Right hindlimb (tissue), 1 donor: ENCODE data around the gene CCDC187.
"Not testable (repeated sequence)": the region's sequence is repeated elsewhere in the genome, so short reads cannot be mapped to it uniquely, and the experiment has no call there.

Source experiments
- DNase-seq: peaks from one replicate; pipeline ENCODE4 v3.0.0-alpha.2; 2018

The CCDC187 gene

DNA sequence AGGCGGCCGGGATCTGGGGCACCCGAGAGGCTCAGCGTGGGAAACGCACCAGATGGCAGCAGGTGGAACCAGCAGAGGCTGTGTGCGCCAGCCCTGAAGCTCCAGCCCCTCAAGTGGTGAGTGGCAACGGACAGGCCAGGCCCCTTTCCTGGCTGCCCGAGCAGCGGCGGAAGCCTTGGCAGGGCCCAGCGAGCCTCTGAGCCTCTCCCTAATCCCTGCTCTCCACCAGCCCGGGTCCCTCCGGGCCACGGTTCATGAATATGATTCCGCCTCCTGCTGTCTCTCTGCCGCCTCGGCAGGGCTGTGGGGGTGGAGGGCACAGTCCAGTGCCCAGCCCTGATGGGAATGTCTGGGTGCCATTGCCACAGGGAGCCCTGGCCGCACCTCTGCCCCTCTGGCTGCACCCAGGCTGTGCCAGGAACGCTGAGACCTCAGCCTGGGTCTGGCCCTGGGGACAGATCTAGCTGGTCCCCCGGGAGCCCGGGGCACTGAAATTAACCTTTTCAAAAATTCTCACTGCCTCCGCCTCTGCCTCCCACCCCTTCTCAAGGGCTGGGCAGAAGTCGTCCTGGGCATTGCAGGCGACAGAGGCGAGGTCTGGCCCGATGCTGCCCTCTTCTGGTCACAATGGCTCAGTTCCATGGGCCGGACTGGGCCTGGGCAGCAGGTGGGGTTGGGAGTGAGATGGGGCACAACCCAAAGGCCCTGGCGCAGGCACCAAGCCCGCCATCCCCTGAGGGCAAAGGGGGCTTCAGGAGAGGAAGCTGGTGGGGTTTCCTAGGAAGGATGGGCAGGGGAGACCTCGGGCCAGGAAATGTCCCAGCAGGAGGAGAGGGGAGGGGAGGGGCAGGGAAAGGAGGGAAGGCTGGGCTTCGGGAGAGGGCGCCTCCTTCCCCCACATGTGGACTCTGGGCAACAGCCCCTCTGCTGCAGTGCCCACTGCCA lies 20.3 kb downstream of the CCDC187 start:
- DNase-seq, result peak; percentile 81

DNA sequence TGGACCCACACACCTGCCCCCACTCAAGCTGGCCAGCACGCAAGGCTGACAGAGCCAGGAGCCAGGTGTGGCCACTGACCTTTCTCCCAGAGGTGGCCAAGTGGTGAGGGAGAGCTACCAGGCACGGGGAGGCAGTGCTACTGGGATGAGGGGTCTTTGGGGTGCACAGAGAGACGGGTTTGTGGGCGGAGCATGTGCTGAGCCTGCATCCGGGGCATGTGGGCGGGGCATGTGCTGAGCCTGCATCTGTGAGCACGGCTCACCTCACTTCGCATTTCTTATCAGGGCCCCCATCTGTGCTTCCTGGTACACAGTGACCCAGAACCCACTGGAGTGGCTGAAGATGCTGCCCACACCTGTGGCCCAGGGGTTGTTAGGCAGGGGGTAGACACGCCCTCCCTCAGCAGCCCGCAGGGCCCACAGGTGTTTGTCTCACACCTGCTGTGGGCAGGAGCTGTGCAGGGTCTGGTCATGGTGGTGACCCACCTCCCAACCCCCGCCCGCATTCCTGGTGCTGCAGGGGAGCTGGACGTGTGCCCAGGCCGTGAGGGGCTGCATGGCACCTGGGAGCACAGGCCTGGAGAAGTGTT lies 21.5 kb downstream of the CCDC187 start:
- DNase-seq, result no peak

DNA sequence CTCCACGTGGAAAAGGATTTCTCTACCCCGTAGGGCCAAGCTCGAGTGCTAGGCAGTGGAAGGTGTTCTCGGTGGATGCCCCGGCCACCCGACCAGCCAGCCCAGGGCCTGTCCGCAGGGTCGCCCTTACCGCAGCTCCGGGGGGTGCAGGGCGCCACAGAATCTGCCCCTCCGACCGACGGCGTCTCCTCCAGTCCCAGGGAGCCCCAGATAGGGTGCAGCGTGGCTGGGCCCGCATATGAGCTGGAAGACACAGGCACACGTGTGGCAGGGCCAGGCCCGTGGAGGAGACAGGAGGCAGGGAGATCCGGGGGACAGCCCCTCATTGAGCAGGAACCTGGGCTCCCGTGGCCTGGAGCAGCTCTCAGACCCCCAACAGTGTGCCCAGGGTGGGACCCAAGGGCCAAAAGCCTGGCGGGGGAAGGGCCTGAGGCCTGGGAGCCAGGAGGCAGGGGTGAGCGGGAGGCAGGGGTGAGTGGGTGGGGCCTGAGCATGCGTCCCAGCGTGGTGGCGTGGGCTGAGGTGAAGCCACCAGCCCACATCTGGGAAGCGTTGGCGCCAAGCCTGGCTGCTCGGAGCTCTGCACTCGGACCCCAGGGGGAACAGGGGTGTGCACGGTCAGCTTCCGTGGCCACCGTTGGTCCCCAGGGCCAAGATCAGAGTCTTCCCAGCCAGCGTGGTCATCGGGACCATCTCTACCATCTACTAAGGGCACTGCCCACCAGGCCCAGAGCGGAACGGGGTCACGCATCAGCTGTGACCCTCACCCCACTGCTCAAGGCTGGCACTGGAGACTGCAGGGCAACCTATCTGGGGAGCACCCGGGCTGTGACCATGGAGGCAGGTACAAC lies 22.2 kb downstream of the CCDC187 start:
- no peak for DNase-seq

DNA sequence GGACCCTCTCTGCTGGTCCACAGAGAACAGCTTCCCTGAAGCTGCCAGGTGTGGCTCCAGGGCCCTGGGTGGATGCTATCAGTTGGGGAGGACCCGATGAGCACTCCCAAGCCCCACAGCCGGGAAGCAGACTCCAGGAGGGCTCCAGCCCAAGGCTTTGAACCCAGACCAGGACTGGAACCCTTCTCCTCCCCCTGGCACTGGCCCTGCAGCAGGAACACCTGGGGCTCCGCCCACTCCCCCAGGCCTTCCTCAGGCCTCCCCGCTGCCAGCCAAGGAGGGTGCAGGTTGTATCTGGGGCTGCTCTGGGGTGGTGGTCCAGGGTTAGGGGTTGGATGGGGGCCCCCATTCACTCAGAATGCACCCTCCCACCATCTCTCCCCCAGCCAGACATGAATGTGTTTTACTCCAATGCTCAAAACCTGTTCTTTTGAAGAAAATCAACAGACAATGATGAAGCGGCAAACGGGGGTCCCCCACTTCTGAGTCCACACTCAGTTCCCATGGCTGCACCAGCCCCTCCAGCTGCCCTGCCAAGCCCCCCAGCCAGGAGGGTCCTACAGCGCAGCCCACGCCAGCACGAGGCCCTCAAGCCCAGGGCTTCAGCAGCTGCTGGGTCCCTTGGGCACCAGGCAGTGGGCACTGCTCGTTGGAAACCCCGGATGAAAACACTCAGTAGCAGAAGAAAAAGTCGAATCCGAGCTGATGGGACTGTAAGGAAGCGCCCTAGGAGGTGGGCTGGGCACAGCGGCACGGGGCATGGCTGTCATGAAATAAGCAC lies 23.2 kb downstream of the CCDC187 start:
- DNase-seq, result no peak

DNA sequence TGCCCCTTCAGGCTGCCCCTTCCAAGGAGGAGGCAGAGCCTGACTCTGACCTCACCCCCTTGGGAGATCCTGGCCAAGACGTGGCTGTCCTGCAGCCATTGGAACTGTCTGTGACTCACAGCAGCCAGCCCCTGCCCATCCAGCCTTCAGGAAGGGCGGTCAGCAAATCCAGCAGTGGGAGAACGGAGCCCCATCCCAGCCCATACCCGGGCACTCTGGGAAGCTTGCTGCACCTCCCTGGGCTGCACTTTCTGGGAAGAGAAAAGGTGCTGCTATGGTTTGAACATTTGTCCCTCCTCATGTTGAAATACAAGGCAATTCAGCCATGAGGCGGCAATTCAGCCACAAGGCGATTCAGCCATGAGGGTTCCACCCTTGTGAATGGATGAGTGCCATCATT lies 24.4 kb downstream of the CCDC187 start:
- DNase-seq, result no peak

DNA sequence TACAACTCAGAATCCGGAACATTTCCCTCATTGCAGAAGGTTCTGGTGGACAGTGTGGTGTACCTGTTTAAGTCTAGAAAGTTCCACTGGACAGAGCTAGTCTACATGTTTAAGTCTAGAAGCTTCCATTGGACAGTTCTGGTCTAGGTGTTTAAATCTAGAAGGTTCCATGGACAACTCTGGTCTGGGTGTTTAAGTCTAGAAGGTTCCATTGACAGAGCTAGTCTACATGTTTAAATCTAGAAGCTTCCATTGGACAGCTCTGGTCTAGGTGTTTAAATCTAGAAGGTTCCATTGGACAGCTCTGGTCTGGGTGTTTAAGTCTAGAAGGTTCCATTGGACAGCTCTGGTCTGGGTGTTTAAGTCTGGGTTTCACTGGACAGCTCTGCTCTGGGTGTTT lies 25.0 kb downstream of the CCDC187 start:
- no peak for DNase-seq

DNA sequence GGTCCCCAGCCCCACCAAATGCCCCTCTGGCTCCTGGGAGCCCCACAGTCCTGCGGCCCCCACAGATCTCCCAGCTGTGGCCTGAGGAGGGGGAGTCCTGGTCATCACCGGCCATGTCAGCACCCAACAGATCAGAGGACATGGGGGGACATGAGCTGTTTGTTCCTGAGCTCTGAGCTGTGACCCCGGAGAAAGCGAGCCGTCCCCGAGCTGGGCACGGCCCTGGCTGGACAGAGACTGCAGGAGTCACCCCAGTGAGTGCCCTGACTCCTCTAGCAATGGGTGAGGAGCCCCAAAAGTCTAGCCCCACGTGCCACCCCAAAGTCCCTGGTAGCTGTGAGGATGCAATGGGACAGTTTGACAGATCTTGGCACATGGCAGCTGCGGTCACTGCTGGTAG lies 25.7 kb downstream of the CCDC187 start:
- DNase-seq, result no peak

DNA sequence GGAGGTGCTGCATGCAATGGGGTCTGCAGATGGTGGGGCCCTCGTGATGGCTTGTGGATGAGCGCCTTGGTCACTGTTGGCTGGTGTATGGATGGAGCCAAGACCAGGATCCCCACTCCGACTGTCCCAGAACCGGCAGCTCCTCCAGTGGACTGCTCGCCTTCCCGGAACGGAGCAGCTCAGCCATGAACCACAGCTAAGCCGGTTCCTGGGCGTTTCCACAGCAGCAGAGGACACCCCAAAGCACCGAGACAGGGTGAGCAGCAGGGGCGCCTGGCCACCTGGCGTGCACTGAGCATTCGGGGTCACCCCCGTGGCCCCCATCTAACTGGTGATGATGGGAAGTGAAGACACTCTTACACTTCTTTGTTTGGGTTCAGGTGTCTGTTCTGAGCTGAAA lies 26.1 kb downstream of the CCDC187 start:
- DNase-seq, result no peak

DNA sequence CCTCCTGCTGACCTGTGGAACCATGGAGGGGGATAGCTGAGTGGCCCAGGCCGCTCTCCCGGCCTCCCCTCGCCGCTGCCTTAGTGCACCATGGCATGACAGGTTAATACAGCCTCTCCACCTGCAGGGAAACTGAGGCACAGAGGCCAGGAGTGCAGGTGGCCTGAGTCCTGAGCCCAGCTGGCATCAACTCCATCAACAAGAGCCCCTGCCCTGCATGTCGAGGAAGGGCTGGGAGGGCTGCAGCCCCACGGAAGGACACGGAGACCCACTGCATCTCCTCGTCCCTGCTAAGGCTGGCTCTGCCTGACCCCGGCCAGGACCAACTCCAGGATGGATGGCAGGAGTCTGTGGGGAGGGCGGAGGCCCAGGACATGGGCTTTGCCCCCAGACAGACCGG lies 27.2 kb downstream of the CCDC187 start:
- DNase-seq, result no peak

DNA sequence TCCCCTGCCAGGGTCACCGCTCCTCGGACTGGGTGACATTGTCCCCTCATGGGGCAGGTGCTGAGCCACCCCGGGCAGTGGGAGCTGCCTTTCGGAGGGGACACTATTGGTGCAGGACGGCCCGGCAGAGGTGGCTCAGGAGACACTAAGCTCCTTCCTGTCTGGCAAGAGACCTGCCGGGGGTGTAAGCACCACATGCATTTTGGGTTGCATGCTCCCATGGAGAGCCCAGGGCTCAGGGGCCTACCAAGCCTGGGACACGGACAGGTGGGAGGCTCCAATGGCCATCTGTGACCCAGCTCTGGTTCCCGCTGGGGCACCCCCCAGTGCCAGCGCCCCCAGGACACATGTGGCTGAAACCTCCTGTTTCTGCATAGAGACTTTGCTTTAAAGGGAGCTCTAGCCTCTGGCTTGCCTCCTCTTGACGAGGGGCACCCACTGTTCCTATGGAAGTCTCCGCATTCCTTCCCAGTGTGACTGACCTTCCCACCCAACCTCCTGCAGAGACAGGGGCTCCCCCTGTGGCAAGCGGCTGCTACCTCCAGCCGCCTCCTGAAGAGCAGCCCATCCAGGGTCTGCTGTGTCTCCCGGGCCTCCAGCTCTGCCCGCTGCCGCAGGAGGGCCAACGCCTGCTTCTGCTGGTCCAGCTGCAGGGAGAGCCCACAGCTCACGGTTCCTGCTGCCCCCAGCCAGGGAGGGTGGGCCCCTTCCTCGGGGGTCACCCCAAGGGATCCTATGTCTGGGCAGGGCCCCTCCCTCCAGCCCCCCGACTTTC lies 28.1 kb downstream of the CCDC187 start:
- DNase-seq, result no peak

DNA sequence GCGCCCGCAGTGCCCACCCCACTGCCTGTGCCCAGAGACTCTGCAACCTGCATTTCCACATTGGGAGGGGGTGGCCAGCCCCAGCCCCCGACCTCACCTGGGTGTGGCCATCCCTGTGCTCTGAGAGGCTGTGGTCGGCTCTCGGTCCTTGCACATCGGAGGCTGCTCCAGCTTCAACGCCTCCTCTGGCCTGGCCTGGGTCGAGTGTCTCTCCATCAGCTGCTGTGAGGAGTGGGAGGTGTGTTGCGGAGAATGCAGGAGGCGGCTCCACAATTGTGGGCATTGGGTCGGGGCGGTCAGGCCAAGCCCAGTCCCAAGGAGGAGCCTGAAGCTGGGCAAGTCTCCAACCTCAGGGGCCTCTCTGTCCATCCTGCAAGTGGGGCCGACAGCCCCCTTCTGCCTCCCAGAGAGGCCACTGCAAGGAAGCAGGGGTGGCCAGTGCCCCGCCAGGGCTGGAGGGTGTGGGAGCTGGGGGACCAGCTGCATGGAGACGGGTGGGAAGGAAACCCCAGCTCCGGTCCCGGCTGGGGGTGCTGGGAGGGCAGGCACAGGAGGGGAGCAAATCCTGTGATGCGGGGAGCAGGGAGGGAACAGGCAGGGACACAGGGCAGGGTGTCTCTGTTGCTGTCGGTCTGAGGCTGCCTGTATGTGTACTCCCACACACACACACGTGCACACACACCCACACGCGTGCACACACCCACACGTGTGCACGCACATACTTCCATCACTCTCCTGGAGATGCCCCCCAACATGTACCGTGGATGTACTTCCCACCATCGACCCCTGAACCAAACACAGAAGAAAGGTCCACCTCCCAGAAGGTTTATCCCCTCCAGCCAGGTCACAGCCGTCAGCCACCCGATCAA lies 28.9 kb downstream of the CCDC187 start:
- DNase-seq, result no peak

DNA sequence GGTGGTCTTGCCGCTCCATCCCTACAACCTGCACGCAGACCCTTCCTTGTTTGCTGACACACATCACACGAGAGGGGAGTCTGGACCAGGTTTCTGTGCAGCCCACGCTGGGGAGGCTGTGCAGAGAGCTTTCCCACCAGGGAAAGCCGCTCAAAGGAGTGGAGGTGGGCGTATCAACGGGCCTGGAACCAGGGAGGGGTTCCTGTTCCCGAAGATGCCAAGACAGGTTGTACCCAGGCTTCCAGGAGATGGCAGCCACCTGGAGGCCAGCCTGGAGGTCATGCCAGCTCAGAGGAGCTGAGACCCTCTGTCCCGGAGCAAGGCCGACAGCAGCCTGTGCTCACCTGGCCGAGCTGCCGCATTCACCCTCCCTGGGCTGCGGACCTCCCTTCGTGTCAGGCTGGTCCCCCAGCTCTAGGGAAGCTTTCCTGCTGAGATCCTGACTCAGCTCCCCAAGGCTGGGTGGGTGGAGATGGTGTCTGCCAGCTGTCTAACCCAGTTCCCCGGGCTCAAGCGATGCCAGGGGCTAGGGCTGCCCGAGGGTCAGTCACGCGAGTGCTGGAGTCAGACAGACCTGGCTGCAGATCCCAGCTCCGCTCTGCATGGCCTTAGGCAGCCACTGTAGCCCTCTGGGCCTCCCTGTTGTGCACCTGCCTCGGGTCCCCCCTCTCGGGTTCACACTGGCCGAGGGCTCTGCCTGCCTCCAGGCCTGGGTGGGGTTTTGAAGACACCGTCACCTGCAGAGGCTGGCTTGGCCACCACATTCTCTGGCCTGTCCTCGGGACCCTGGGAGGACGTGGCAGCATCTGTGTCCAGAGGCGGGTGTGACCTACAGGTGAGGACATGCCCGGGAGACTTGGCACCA lies 29.7 kb downstream of the CCDC187 start:
- DNase-seq, result no peak

DNA sequence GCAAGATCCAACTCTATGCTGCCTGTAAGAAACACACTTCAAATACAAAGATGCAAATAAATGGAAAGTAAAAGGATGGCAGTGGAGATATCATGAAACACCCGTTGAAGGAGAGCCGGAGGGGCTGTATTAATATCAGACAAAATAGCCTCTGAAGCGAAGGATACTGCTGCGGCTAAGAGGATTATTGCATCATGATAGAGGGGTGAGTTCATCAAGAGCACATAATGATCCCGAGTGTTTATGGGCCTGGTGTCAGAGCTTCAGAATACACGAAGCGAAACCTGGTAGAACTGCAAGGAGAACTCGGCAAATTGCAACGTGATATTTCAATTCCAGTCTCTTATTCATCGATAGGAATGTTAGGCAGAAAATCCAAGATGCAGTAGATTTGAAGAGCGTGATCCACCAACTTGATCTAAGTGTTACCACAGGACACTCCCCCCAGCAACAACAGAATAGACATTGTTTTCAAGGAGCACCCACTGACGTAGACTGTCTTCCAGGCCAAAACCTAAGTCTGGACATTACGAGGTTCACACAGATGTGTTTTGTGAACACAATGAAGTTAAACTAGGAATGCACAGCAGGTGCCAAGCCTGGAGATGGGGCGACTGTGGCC lies 30.5 kb downstream of the CCDC187 start:
- no peak for DNase-seq

DNA sequence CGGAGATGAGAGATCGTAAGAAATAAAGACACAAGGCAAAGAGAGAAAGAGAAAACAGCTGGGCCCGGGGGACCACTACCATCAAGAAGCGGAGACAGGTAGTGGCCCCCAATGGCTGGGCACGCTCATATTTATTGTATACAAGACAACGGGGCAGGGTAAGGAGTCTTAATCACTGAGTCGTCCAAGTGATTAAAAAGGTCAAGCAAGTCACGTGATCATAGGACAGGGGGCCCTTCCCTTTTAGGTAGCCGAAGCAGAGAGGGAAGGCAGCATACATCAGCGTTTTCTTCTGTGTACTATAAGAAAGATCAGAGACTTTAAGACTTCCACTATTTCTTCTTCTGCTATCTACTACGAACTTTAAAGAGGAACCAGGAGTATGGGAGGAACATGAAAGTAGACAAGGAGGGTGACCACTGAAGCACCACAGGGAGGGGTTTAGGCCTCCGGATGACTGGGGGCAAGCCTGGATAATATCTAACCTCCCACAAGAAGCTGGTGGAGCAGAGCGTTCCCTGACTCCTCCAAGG lies 33.7 kb downstream of the CCDC187 start:
- no peak for DNase-seq

DNA sequence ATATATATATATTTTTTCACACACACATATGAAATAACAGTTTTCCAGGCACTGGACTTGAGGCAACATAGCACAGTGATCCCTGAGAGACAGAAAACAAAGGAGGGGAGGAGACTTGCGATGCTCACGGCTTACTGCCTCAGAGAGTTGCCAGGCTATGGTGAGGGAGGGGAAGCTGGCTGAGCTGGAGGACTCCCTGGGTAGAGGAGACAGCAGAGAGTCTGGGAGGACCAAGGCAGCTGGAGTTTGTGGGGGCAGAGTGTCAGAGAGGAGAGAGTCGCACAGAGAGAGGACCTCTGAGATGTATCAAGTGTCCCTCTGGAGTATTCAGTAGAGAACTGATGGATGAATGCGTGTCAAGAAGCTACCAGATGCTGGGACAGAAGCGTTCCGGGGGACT lies 35.2 kb downstream of the CCDC187 start:
- no peak for DNase-seq

DNA sequence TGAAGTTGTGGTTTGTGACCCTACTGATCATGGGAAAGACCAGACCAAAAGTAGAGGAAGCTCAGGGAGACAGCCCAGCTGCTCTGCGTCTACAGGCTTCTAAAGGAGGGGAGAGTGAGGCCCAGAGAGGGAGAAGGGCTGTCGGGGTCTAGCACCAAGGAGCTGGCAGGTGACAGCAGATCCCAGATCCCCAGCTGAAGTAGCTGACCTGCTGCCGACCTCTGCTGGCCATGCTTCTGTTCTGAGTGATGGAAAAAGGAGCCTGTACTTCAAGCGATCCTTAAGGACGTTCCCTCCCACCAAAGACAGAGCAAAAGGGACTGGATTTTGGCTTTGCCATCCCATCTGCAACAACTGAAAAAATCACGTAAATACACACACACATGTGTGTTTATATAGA lies 35.6 kb downstream of the CCDC187 start:
- peak; percentile 77 for DNase-seq

DNA sequence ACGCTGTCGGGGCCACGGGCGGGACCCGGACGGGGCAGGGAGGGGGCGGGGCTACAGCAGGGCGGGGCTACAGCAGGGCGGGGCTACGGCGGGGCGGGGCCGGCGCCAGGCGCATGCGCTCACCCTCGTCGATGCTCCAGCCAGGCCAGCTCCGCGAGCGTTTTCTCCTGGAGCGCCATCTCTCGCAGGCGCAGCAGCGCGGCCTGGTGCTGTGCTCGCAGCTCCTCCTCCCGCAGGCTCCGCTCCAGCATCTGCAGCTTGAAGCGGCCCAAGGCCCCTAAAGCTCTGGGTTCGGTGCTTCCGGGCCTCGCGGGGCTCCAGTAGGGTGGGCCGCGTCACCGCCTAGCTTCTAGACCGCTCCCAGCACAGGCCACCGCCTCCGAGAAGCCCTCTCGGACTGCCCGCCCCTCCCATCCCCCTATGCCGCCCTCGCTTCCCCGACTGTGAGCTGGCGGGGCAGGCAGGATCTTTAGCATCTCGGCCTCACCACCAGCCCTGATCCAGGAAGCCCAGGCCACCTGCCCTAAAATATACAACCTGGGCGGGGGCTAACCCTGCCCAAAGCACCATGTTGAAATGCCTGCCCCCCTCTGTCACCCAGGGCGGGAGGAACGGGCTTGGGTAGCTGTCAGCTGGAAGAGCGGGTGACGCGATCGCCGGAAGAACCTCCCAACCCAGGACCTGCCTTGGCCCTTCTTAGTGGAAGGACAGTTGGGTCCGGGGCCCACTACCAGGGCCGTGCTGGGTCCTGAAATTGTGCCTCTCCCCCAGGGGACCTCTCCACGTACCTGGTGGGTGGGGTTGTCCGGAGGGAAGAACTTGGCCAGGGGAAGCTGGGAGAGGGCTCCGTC lies 36.4 kb downstream of the CCDC187 start:
- peak; percentile 89 for DNase-seq

DNA sequence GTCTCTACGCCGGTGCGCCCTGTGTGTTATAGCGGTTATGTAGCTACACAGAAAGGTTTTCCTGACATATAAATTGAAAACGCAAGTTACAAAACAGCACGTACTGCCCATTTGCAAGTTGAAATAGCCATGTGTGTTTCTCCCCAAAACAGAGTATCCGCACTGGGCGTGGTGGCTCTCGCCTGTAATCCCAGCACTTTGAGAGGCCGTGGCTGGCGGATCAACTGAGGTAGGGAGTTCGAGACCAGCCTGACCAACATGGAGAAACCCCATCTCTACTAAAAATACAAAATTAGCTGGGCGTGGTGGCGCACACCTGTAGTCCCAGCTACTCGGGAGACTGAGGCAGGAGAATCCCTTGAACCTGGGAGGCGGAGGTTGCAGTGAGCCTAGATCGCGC lies 37.3 kb downstream of the CCDC187 start:
- not testable (repeated sequence) for DNase-seq
